ENCODE measurements around the gene BTLA.
"Not testable (repeated sequence)": the region's sequence is repeated elsewhere in the genome, so short reads cannot be mapped to it uniquely, and the experiment has no call there.

The BTLA gene

GRCh38 chr3:112489674-112490479, 9.4 kb downstream of the BTLA start:
- DNase-seq = peak; percentile 37

GRCh38 chr3:112486811-112487505, 12.3 kb downstream of the BTLA start:
- no peak for DNase-seq

- no peak for DNase-seq
Measured at GRCh38 chr3:112484352-112484751, 14.9 kb downstream of the BTLA start.

GRCh38 chr3:112482675-112483074, 16.6 kb downstream of the BTLA start:
- no peak for DNase-seq

GRCh38 chr3:112481302-112481721, 18.0 kb downstream of the BTLA start:
- no peak for DNase-seq

GRCh38 chr3:112477891-112478290, 21.4 kb downstream of the BTLA start:
- no peak for DNase-seq

- no peak for DNase-seq
Measured at GRCh38 chr3:112476346-112476745, 22.9 kb downstream of the BTLA start.

- DNase-seq = no peak
Measured at GRCh38 chr3:112474796-112475195, 24.5 kb downstream of the BTLA start.

GRCh38 chr3:112472691-112473090, 26.6 kb downstream of the BTLA start:
- DNase-seq = no peak

GRCh38 chr3:112471596-112472325, 27.5 kb downstream of the BTLA start:
- no peak for DNase-seq

- no peak for DNase-seq
Measured at GRCh38 chr3:112470788-112471187, 28.5 kb downstream of the BTLA start.

GRCh38 chr3:112469671-112470070, 29.6 kb downstream of the BTLA start:
- no peak for DNase-seq

GRCh38 chr3:112467539-112467938, 31.7 kb downstream of the BTLA start:
- no peak for DNase-seq

GRCh38 chr3:112466020-112466419, 33.3 kb downstream of the BTLA start:
- DNase-seq = no peak

- peak; percentile 66 for DNase-seq
Measured at GRCh38 chr3:112464264-112464663, 35.0 kb downstream of the BTLA start.

- DNase-seq = peak; percentile 25
Measured at GRCh38 chr3:112463250-112463649, 36.0 kb downstream of the BTLA start.

- not testable (repeated sequence) for DNase-seq
Measured at GRCh38 chr3:112461787-112462186, 37.5 kb downstream of the BTLA start.

GRCh38 chr3:112460519-112461195, 38.6 kb downstream of the BTLA start:
- DNase-seq = no peak

- DNase-seq = peak; percentile 30
Measured at GRCh38 chr3:112459750-112460149, 39.5 kb downstream of the BTLA start.

GRCh38 chr3:112456147-112456546, 43.1 kb downstream of the BTLA start:
- DNase-seq = no peak

GRCh38 chr3:112448939-112449338, 50.3 kb downstream of the BTLA start:
- no peak for DNase-seq

GRCh38 chr3:112446343-112446742, 52.9 kb downstream of the BTLA start:
- DNase-seq = no peak

- no peak for DNase-seq
Measured at GRCh38 chr3:112445839-112446238, 53.4 kb downstream of the BTLA start.
